MM.1S (cell line): ENCODE measurements around the gene ZNF804B.
A peak's percentile ranks its signal among the peaks of the same experiment; 100 is the strongest.

Source experiments
- DNase-seq: peaks from one replicate; pipeline ENCODE4 v3.0.0-alpha.2; 2015
- H2AFZ ChIP-seq: fragments of 300-600 bp; sonication (generic); 2 replicates; pipeline ENCODE4 v1.6.0; 2016; ENCODE audit warnings: antibody characterized with exemption, low read length
- H3F3A ChIP-seq: fragments of 300-600 bp; sonication (generic); 2 replicates; pipeline ENCODE4 v1.6.1; 2016; ENCODE audit warnings: mild to moderate bottlenecking, antibody characterized with exemption, low read length, moderate library complexity, mixed read lengths; ENCODE audit not compliant: insufficient read depth
- H3K27ac ChIP-seq: fragments of 300-600 bp; sonication (generic); 2 replicates; pipeline ENCODE4 v1.5.1; 2016; ENCODE audit warnings: mild to moderate bottlenecking, low read length
- H3K27me3 ChIP-seq: fragments of 300-600 bp; sonication (generic); replicated peaks from 2 replicates; pipeline ENCODE4 v1.6.0; 2016; ENCODE audit warnings: low read length; ENCODE audit not compliant: insufficient read depth
- H3K36me3 ChIP-seq: fragments of 300-600 bp; sonication (generic); replicated peaks from 2 replicates; pipeline ENCODE4 v1.6.1; 2016; ENCODE audit warnings: mild to moderate bottlenecking, low read length, mixed read lengths; ENCODE audit not compliant: insufficient read depth
- H3K4me1 ChIP-seq: fragments of 300-600 bp; sonication (generic); 2 replicates; pipeline ENCODE4 v1.6.1; 2016; ENCODE audit warnings: low read length, mixed read lengths
- H3K4me2 ChIP-seq: fragments of 300-600 bp; sonication (generic); 2 replicates; pipeline ENCODE4 v1.6.0; 2016; ENCODE audit warnings: low read depth, low read length
- H3K4me3 ChIP-seq: fragments of 300-600 bp; sonication (generic); 2 replicates; pipeline ENCODE4 v1.5.1; 2016; ENCODE audit warnings: low read length, mixed read lengths
- H3K79me2 ChIP-seq: fragments of 300-600 bp; sonication (generic); 2 replicates; pipeline ENCODE4 v1.6.1; 2016; ENCODE audit warnings: mixed run types, low read length, mixed read lengths
- H3K9ac ChIP-seq: fragments of 300-600 bp; sonication (generic); 2 replicates; pipeline ENCODE4 v1.6.1; 2016; ENCODE audit warnings: low read length, mixed read lengths
- H3K9me2 ChIP-seq: fragments of 300-600 bp; sonication (generic); replicated peaks from 2 replicates; pipeline ENCODE4 v1.6.1; 2016; ENCODE audit warnings: mild to moderate bottlenecking, low read length, mixed read lengths; ENCODE audit not compliant: insufficient read depth
- H3K9me3 ChIP-seq: fragments of 300-600 bp; sonication (generic); replicated peaks from 2 replicates; pipeline ENCODE4 v1.6.1; 2016; ENCODE audit warnings: mild to moderate bottlenecking, low read length, mixed read lengths; ENCODE audit not compliant: insufficient read depth
- H4K20me1 ChIP-seq: fragments of 300-600 bp; sonication (generic); 2 replicates; pipeline ENCODE4 v1.6.1; 2016; ENCODE audit warnings: mild to moderate bottlenecking, low read length, moderate library complexity, mixed read lengths; ENCODE audit not compliant: insufficient read depth
- CTCF ChIP-seq: fragments of 300-600 bp; sonication (generic); IDR thresholded peaks from 2 replicates; pipeline ENCODE4 v1.5.1; 2016; ENCODE audit warnings: antibody characterized with exemption, low read length, mixed read lengths
- EZH2 ChIP-seq: fragments of 300-600 bp; sonication (generic); optimal IDR thresholded peaks from 2 replicates; pipeline ENCODE3; 2017; ENCODE audit warnings: low read depth, mild to moderate bottlenecking, antibody characterized with exemption, low read length, mixed read lengths
- EZH2phosphoT487 ChIP-seq: fragments of 300-600 bp; sonication (generic); IDR thresholded peaks from 2 replicates; pipeline ENCODE4 v1.6.1; 2018; ENCODE audit warnings: antibody characterized with exemption, low read length

The ZNF804B gene

GRCh38 chr7:89028319-89028718 lies 268.8 kb downstream of the ZNF804B start:
- no peaks in the 10 kb centered on the region for H3K36me3 ChIP-seq
- no peaks in the 10 kb centered on the region for H3K79me2 ChIP-seq
- no peak for DNase-seq
- peaks cover 9% of the 10 kb centered on the region for H3F3A ChIP-seq
- no peak overlapping the region for H3K27ac ChIP-seq
- no peaks in the 10 kb centered on the region for H3K27me3 ChIP-seq
- no peaks in the 10 kb centered on the region for H3K9me3 ChIP-seq
- no peak overlapping the region for H3K9ac ChIP-seq
- peaks cover 27% of the 10 kb centered on the region for H3K4me1 ChIP-seq
- no peaks in the 10 kb centered on the region for H4K20me1 ChIP-seq
- TF ChIP-seq EZH2phosphoT487 = no peak
- no peak for TF ChIP-seq CTCF
- no peak for TF ChIP-seq EZH2
- H3K9me2 ChIP-seq = no peaks in the 10 kb centered on the region
- no peak overlapping the region for H3K4me2 ChIP-seq
- no peak overlapping the region for H3K4me3 ChIP-seq
- no peak overlapping the region for H2AFZ ChIP-seq

- Histone ChIP-seq H3K4me2 (peak overlapping the region; percentile 40), H3K79me2 (no peaks in the 10 kb centered on the region), H3K9me2 (no peaks in the 10 kb centered on the region), H3K9me3 (no peaks in the 10 kb centered on the region), H3K27ac (no peak overlapping the region; the same call in 1 of the 2 replicates), H3K9ac (no peak overlapping the region), H4K20me1 (no peaks in the 10 kb centered on the region), H3F3A (no peaks in the 10 kb centered on the region), H2AFZ (0 out of 2 replicates have a peak overlapping the region, but pooled peaks have one; percentile 29), H3K27me3 (no peaks in the 10 kb centered on the region), H3K4me3 (no peak overlapping the region), H3K36me3 (no peaks in the 10 kb centered on the region), H3K4me1 (peaks cover 12% of the 10 kb centered on the region)
- TF ChIP-seq CTCF = no peak
- TF ChIP-seq EZH2 = no peak
- no peak for TF ChIP-seq EZH2phosphoT487
- DNase-seq = peak; percentile 40
These were observed 270.4 kb downstream of the ZNF804B start for GRCh38 chr7:89029864-89030263.

GRCh38 chr7:89041240-89041639 lies 281.7 kb downstream of the ZNF804B start:
- no peaks in the 10 kb centered on the region for H4K20me1 ChIP-seq
- no peaks in the 10 kb centered on the region for H3K9me3 ChIP-seq
- H3K79me2 ChIP-seq = no peaks in the 10 kb centered on the region
- H3K9me2 ChIP-seq = no peaks in the 10 kb centered on the region
- no peak overlapping the region for H3K4me3 ChIP-seq
- H2AFZ ChIP-seq = no peak overlapping the region
- H3K9ac ChIP-seq = no peak overlapping the region
- no peaks in the 10 kb centered on the region for H3K27me3 ChIP-seq
- H3K27ac ChIP-seq = no peak overlapping the region
- no peak for DNase-seq
- TF ChIP-seq EZH2 (no peak), CTCF (no peak), EZH2phosphoT487 (no peak)
- no peaks in the 10 kb centered on the region for H3K4me1 ChIP-seq
- H3K36me3 ChIP-seq = no peaks in the 10 kb centered on the region
- H3K4me2 ChIP-seq = no peak overlapping the region
- H3F3A ChIP-seq = no peaks in the 10 kb centered on the region
